ENCODE data around the gene UPK2.

The UPK2 gene

DNA sequence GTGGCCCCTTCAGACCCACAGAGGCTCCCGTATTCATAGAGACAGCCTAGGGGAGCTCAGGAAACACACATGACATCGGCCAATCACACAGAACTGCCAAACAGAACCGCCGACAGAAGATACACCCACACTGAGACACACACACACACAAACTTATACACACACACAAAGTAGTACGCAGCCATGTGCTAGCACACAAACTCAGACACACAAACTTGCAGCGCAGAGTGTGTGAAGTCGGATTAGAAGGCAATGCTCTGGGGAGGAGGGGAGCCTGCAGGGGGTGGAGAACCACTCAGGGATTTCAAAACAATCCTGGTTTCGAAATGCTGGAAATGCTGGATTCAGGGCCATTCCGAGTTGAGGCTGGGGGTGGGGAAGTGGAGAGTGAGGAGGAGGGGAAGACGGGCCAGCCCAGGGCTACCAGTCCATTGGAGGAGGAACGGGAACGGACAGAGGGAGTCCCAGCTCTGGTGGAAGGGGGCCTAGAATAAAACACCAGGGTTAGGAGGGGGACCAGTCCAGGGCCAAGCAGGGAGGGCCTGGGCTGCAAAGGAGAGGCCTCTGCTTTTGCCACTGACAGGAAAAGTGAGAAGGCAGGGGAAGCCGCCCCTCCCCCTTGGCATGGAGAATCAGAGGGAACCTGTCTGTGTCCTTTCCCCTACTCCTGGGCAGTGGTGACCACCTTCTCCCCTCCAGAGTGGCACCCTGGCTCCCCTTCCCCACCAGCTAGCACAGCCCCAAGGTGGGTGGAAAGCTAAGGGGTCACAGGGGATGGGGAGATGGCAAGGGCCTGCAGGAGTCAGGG, 34.8 kb upstream of the UPK2 start:
- H3K4me2 ChIP-seq (ENCODE audit: insufficient read depth, low read length), result peak overlapping the region; percentile 89
- H3K4me1 ChIP-seq (ENCODE audit: insufficient read depth, low read length), result peaks cover 93% of the 10 kb centered on the region
- H3K4me3 ChIP-seq (ENCODE audit: low read depth in 1 of 2, low read length in 2 of 2), result no peak overlapping the region; a peak in 1 of 4 replicates
- H3K27ac ChIP-seq (ENCODE audit: low read length), result no peak overlapping the region; the same call in 1 of the 2 replicates
- TF ChIP-seq EZH2 (IDR thresholded peaks at IDR 0.05; ENCODE audit: borderline replicate concordance, low read depth, low read length, severe bottlenecking) (no peak), CTCF (IDR thresholded peaks at IDR 0.05; ENCODE audit: borderline replicate concordance, extremely low read depth, low read length, poor library complexity, severe bottlenecking) (no peak)
- H3K79me2 ChIP-seq (ENCODE audit: insufficient read depth, low read length), result peaks cover 89% of the 10 kb centered on the region
- H3K9ac ChIP-seq (ENCODE audit: low read depth, low read length), result peak overlapping the region; percentile 82; the same call in 1 of the 2 replicates
- H3K9me3 ChIP-seq (ENCODE audit: insufficient read depth, low read length, severe bottlenecking), result no peaks in the 10 kb centered on the region
- H4K20me1 ChIP-seq (ENCODE audit: insufficient read depth, low read length), result peaks cover 32% of the 10 kb centered on the region
- peaks cover 21% of the 10 kb centered on the region; the same call in 1 of the 2 replicates for H3K36me3 ChIP-seq (ENCODE audit: insufficient read depth, low read length)
- no peak for DNase-seq
- H3K27me3 ChIP-seq (ENCODE audit: insufficient read depth, low read length, poor library complexity), result no peaks in the 10 kb centered on the region
- H2AFZ ChIP-seq (ENCODE audit: low read depth, low read length), result no peak overlapping the region
- ATAC-seq (ENCODE audit: insufficient read depth, low read depth), result no peak

- H3K4me3 ChIP-seq (ENCODE audit: low read depth in 1 of 2, low read length in 2 of 2), result peak overlapping the region in 1 of 2 experiments; percentile 97; a peak in 2 of 4 replicates
- ATAC-seq (ENCODE audit: insufficient read depth, low read depth) (no peak), DNase-seq (no peak)
- no peak overlapping the region for H2AFZ ChIP-seq (ENCODE audit: low read depth, low read length)
- H3K27me3 ChIP-seq (ENCODE audit: insufficient read depth, low read length, poor library complexity), result no peaks in the 10 kb centered on the region
- H3K79me2 ChIP-seq (ENCODE audit: insufficient read depth, low read length), result peaks cover 81% of the 10 kb centered on the region
- no peaks in the 10 kb centered on the region for H3K9me3 ChIP-seq (ENCODE audit: insufficient read depth, low read length, severe bottlenecking)
- H4K20me1 ChIP-seq (ENCODE audit: insufficient read depth, low read length), result peaks cover 32% of the 10 kb centered on the region
- H3K4me1 ChIP-seq (ENCODE audit: insufficient read depth, low read length), result peaks cover 93% of the 10 kb centered on the region
- H3K4me2 ChIP-seq (ENCODE audit: insufficient read depth, low read length), result peak overlapping the region; percentile 89
- no peak for TF ChIP-seq CTCF (IDR thresholded peaks at IDR 0.05; ENCODE audit: borderline replicate concordance, extremely low read depth, low read length, poor library complexity, severe bottlenecking)
- no peak for TF ChIP-seq EZH2 (IDR thresholded peaks at IDR 0.05; ENCODE audit: borderline replicate concordance, low read depth, low read length, severe bottlenecking)
- peaks cover 21% of the 10 kb centered on the region; the same call in 1 of the 2 replicates for H3K36me3 ChIP-seq (ENCODE audit: insufficient read depth, low read length)
- H3K9ac ChIP-seq (ENCODE audit: low read depth, low read length), result peak overlapping the region; percentile 82
- peak overlapping the region; percentile 66 for H3K27ac ChIP-seq (ENCODE audit: low read length)
These were observed 34.0 kb upstream of the UPK2 start for GRCh38 chr11:118921929-118922744.

DNA sequence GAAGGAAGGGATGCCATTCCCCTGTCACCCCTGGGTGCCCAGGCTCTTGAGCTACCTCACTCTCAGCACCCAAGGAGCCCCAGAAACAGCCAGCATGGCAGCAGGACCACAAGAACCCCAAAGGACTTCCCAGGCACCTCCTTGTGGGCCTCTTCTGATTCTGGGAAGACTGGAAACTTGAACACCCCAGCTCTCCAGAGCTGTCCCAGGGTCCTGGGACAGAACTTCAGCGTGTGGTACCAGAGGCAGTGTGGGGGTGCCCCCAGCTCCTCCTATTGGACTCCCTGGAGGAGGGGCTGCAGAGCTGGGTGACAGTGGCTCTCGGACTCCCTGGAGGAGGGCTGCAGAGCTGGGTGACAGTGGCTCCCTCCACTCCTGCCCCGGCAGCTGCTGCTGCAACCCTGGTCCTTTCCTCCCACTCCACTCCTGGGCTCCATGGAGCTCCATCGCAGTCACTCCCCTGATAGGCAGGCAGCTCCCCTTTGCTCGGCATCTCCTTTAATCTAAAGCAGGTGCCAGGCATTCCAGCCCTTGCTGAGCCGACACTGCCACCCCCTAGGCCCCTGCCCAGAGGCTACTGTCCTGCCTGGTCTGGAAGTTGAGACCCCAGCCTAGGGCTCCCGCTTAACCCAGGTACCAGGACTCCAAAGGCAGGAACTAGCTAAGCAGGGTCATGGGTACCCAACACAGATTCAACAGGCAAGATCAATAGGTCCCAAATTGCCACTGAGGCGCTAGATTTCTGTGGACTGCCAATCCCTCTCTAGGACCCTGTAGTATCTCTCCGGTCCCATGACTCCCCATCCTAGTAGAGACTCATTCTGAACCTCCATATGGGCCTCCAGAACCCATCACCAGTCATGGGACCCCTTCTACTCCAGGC, 33.1 kb upstream of the UPK2 start:
- no peak for DNase-seq
- TF ChIP-seq EZH2 (IDR thresholded peaks at IDR 0.05; ENCODE audit: borderline replicate concordance, low read depth, low read length, severe bottlenecking) (no peak), CTCF (IDR thresholded peaks at IDR 0.05; ENCODE audit: borderline replicate concordance, extremely low read depth, low read length, poor library complexity, severe bottlenecking) (no peak)
- Histone ChIP-seq H3K36me3 (ENCODE audit: insufficient read depth, low read length) (peaks cover 21% of the 10 kb centered on the region; the same call in 1 of the 2 replicates), H3K9ac (ENCODE audit: low read depth, low read length) (peak overlapping the region; percentile 82), H3K4me2 (ENCODE audit: insufficient read depth, low read length) (peak overlapping the region; percentile 89), H3K27ac (ENCODE audit: low read length) (peak overlapping the region; percentile 66), H2AFZ (ENCODE audit: low read depth, low read length) (no peak overlapping the region), H3K4me3 (ENCODE audit: low read depth in 1 of 2, low read length in 2 of 2) (peak overlapping the region; percentile 50 to 97; a peak in 3 of 4 replicates), H3K9me3 (ENCODE audit: insufficient read depth, low read length, severe bottlenecking) (no peaks in the 10 kb centered on the region), H3K79me2 (ENCODE audit: insufficient read depth, low read length) (peaks cover 73% of the 10 kb centered on the region), H4K20me1 (ENCODE audit: insufficient read depth, low read length) (peaks cover 32% of the 10 kb centered on the region), H3K27me3 (ENCODE audit: insufficient read depth, low read length, poor library complexity) (no peaks in the 10 kb centered on the region), H3K4me1 (ENCODE audit: insufficient read depth, low read length) (peaks cover 93% of the 10 kb centered on the region)
- ATAC-seq (ENCODE audit: insufficient read depth, low read depth), result no peak
